ENCODE measurements around the gene SMARCC2. TPM values are rescaled to one million over a fixed set of nuclear protein-coding genes. Genes with fewer than 3 reads are reported as not detected.

Gene SMARCC2
- total and polyA plus RNA-seq, 2 of the 13 experiments (the other 11 are each of a cell fraction or from before 2014, with no cell fraction given) = 21.3 to 24.1 TPM

- TF ChIP-seq, protein P1, sequence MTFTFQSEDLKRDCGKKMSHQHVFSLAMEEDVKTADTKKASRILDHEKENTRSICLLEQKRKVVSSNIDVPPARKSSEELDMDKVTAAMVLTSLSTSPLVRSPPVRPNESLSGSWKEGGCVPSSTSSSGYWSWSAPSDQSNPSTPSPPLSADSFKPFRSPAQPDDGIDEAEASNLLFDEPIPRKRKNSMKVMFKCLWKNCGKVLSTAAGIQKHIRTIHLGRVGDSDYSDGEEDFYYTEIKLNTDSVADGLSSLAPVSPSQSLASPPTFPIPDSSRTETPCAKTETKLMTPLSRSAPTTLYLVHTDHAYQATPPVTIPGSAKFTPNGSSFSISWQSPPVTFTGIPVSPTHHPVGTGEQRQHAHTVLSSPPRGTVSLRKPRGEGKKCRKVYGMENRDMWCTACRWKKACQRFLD (CRISPR knock-in tag; IDR thresholded peaks at IDR 0.05; ENCODE audit: borderline replicate concordance) = no peak
These were observed 45.4 kb downstream of the SMARCC2 start (continued) for GRCh38 chr12:56143870-56144269.

DNA sequence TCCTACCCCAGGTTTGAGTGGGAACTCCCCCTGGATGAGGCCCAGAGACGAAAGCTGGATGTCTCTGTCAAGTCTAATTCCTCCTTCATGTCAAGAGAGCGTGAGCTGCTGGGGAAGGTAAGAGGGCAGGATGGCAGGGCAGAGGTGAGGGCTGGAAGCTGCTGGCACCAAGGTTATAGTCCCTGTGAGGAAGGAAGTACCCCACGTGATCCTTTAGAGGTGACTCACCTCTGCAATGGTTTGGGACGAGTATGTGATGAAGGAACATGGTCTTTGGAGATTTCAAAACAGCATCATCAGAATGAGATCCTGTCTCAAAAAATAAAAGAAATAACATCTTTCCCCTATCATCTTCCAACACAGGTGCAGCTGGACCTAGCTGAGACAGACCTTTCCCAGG, 46.1 kb downstream of the SMARCC2 start:
- no peak overlapping the region for H3K27ac ChIP-seq (ENCODE audit: extremely low read length, insufficient read depth, low read length)
- ATAC-seq (no peak), FAIRE-seq (no peak), DNase-seq (ENCODE audit: low spot score) (no peak)
- no peak overlapping the region for H3K4me2 ChIP-seq (ENCODE audit: low read depth, low read length)
- in situ Hi-C loops (cut with HindIII; ENCODE audit: extremely low pct_ligation_motif_present, low pct_unique_long_range_greater_than_20kb) (no loop called here), intact Hi-C loops (cut with micrococcal nuclease; ENCODE audit: unreplicated experiment) (no loop called here)
- no peak overlapping the region for H3K9ac ChIP-seq (ENCODE audit: insufficient read depth, low read depth, low read length)
- ChIA-PET CTCF (ENCODE audit: low intra/inter-chr PET ratio, low total read pairs) (no interaction called here), POLR2A (interaction anchor here (2.6 kb wide), 1 partner anchor 15 kb away, joined by 14 read pairs; the partner anchor contains the start of gene ESYT1)
- WGBS (ENCODE audit: low lambda C conversion rate) = 96% methylated on average over 4 of the region's 4 CpGs
- BruUV-seq (replicated peaks) = no TSS peak
- H3K27me3 ChIP-seq (ENCODE audit: control insufficient read depth in 1 of 2, insufficient read depth in 2 of 2, low read length in 2 of 2) = no peaks in the 10 kb centered on the region
- H3K79me2 ChIP-seq (ENCODE audit: insufficient read depth, low read length) = no peaks in the 10 kb centered on the region
- H2AFZ ChIP-seq (ENCODE audit: low read length) = no peak overlapping the region
- no peaks in the 10 kb centered on the region for H3K4me1 ChIP-seq (ENCODE audit: insufficient read depth, low read length)
- peaks cover 15 to 61% of the 10 kb centered on the region in 2 experiments for H3K36me3 ChIP-seq (replicated peaks in 1 of 2; ENCODE audit: control insufficient read depth in 1 of 2, insufficient read depth in 2 of 2, low read length in 2 of 2)
- H4K20me1 ChIP-seq (ENCODE audit: insufficient read depth, low read length) = no peaks in the 10 kb centered on the region
- TF ChIP-seq SMAD3 (CRISPR knock-in tag; IDR thresholded peaks at IDR 0.05) = no peak
- no peak for TF ChIP-seq ATF1 (CRISPR knock-in tag; IDR thresholded peaks at IDR 0.05)
- TF ChIP-seq IRF2 (CRISPR knock-in tag; IDR thresholded peaks at IDR 0.05) = no peak
- no peak for TF ChIP-seq ZNF225 (CRISPR knock-in tag; IDR thresholded peaks at IDR 0.05)
- no peak for TF ChIP-seq ZHX1 (CRISPR knock-in tag; IDR thresholded peaks at IDR 0.05; ENCODE audit: low read depth)
- no peaks in the 10 kb centered on the region for H3K9me3 ChIP-seq (ENCODE audit: low read length)
- H3K4me3 ChIP-seq (replicated peaks in 1 of 3; ENCODE audit: insufficient read depth in 1 of 3, low read depth in 2 of 3, low read length in 3 of 3) = no peak overlapping the region
